NCI-H1417 (cell line): Measurements from ENCODE around the gene SERPINB1.
"Not testable (repeated sequence)": the region's sequence is repeated elsewhere in the genome, so short reads cannot be mapped to it uniquely, and the experiment has no call there.

ENCODE experiments used
- DNase-seq, 3 experiments: peaks; one replicate each; lab custom pipeline; 2025; lab: John Stamatoyannopoulos, UW

SERPINB1 gene

GRCh38 chr6:2866171-2866846 is 24.6 kb upstream of the SERPINB1 start:
- DNase-seq: no peak

- DNase-seq: no peak
Observed at GRCh38 chr6:2865694-2866151, 24.1 kb upstream of the SERPINB1 start.

GRCh38 chr6:2865270-2865669 is 23.6 kb upstream of the SERPINB1 start:
- no peak for DNase-seq

GRCh38 chr6:2863901-2864300 is 22.2 kb upstream of the SERPINB1 start:
- no peak for DNase-seq

- no peak for DNase-seq
Observed at GRCh38 chr6:2862712-2863181, 21.1 kb upstream of the SERPINB1 start.

- DNase-seq: no peak
Observed at GRCh38 chr6:2861822-2862164, 20.1 kb upstream of the SERPINB1 start.

GRCh38 chr6:2861060-2861821 is 19.6 kb upstream of the SERPINB1 start:
- no peak for DNase-seq

- DNase-seq: not testable (repeated sequence)
Observed at GRCh38 chr6:2860706-2861059, 19.0 kb upstream of the SERPINB1 start.

GRCh38 chr6:2859798-2860705 is 18.4 kb upstream of the SERPINB1 start:
- DNase-seq: not testable (repeated sequence)

- no peak for DNase-seq
Observed at GRCh38 chr6:2859185-2859700, 17.6 kb upstream of the SERPINB1 start.

GRCh38 chr6:2857580-2858337 is 16.1 kb upstream of the SERPINB1 start:
- no peak for DNase-seq

- DNase-seq: no peak
Observed at GRCh38 chr6:2857185-2857579, 15.5 kb upstream of the SERPINB1 start.

- no peak for DNase-seq
Observed at GRCh38 chr6:2855061-2855519, 13.4 kb upstream of the SERPINB1 start.

- no peak for DNase-seq
Observed at GRCh38 chr6:2854396-2854982, 12.8 kb upstream of the SERPINB1 start.

GRCh38 chr6:2853769-2854395 is 12.2 kb upstream of the SERPINB1 start:
- DNase-seq: peak in 2 of 3 experiments; percentile 41 to 69

- DNase-seq: not testable (repeated sequence)
Observed at GRCh38 chr6:2853378-2853768, 11.7 kb upstream of the SERPINB1 start.

- no peak for DNase-seq
Observed at GRCh38 chr6:2852921-2853322, 11.3 kb upstream of the SERPINB1 start.

GRCh38 chr6:2852514-2852855 is 10.8 kb upstream of the SERPINB1 start:
- DNase-seq: no peak

GRCh38 chr6:2851727-2852513 is 10.3 kb upstream of the SERPINB1 start:
- DNase-seq: no peak
